Measurements from ENCODE around the gene TTC32. TPM values are rescaled to one million over a fixed set of nuclear protein-coding genes. Genes with fewer than 3 reads are reported as not detected.
A peak's percentile ranks its signal among the peaks of the same experiment; 100 is the strongest.

Gene TTC32
- 9.4 TPM for total RNA-seq (ENCODE audit: unreplicated experiment)
- long read RNA-seq, partial matches to known transcripts: 0 of 1 reads
- long read RNA-seq, other reads (novel, unspliced or antisense): 1 of 1 reads

- TF ChIP-seq, protein P1, sequence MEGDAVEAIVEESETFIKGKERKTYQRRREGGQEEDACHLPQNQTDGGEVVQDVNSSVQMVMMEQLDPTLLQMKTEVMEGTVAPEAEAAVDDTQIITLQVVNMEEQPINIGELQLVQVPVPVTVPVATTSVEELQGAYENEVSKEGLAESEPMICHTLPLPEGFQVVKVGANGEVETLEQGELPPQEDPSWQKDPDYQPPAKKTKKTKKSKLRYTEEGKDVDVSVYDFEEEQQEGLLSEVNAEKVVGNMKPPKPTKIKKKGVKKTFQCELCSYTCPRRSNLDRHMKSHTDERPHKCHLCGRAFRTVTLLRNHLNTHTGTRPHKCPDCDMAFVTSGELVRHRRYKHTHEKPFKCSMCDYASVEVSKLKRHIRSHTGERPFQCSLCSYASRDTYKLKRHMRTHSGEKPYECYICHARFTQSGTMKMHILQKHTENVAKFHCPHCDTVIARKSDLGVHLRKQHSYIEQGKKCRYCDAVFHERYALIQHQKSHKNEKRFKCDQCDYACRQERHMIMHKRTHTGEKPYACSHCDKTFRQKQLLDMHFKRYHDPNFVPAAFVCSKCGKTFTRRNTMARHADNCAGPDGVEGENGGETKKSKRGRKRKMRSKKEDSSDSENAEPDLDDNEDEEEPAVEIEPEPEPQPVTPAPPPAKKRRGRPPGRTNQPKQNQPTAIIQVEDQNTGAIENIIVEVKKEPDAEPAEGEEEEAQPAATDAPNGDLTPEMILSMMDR (IDR thresholded peaks at IDR 0.05; ENCODE audit: unreplicated experiment): no peak
- Mint-ChIP-seq H3K27me3 (ENCODE audit: unreplicated experiment) (peaks cover 5% of the 10 kb centered on the region), H3K9me3 (ENCODE audit: unreplicated experiment) (no peaks in the 10 kb centered on the region), H3K36me3 (ENCODE audit: low read depth, unreplicated experiment) (no peaks in the 10 kb centered on the region), H3K27ac (ENCODE audit: unreplicated experiment) (peak within 1 kb of the TSS; percentile 100), H3K4me1 (ENCODE audit: unreplicated experiment) (peaks cover 18% of the 10 kb centered on the region), H3K4me3 (ENCODE audit: unreplicated experiment) (peak within 1 kb of the TSS; percentile 89)
- DNase-seq (ENCODE audit: low spot score): peak; percentile 94
Measured at GRCh38 chr2:19901442-19902215, at the start of gene TTC32. TSS of gene TTC32 (minus strand) at chr2:19901983. CDS start at chr2:19901854, 129 bp downstream.

DNA sequence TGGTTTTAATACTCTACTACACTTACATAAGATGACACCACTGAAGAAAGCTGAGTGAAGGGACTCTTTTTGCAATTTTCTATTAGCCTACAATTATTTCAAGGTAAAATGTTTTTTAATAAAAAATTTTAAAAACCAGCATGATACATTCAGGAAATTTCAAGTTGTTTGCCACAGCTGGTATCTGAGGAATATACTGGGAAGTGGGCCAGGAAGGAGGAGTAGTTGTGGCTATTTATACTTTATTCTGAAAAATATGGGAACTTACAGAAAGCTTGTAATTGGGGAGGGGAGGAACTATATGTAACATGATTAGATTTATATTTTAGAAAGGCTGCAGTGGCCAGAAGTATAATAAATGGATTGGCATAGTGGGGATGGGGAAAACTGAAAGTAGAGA lies 47.3 kb upstream of the TTC32 start:
- H3K36me3 Mint-ChIP-seq (ENCODE audit: low read depth, unreplicated experiment): no peaks in the 10 kb centered on the region
- no peak overlapping the region for H3K27ac Mint-ChIP-seq (ENCODE audit: unreplicated experiment)
- peaks cover 1% of the 10 kb centered on the region for H3K27me3 Mint-ChIP-seq (ENCODE audit: unreplicated experiment)
- no peaks in the 10 kb centered on the region for H3K9me3 Mint-ChIP-seq (ENCODE audit: unreplicated experiment)
- DNase-seq (ENCODE audit: low spot score): no peak
- H3K4me3 Mint-ChIP-seq (ENCODE audit: unreplicated experiment): no peak overlapping the region
- no peaks in the 10 kb centered on the region for H3K4me1 Mint-ChIP-seq (ENCODE audit: unreplicated experiment)
- TF ChIP-seq, protein P1 (IDR thresholded peaks at IDR 0.05; ENCODE audit: unreplicated experiment): no peak

- Mint-ChIP-seq H3K27me3 (ENCODE audit: unreplicated experiment) (no peaks in the 10 kb centered on the region), H3K27ac (ENCODE audit: unreplicated experiment) (no peak overlapping the region), H3K4me3 (ENCODE audit: unreplicated experiment) (no peak overlapping the region), H3K4me1 (ENCODE audit: unreplicated experiment) (no peaks in the 10 kb centered on the region), H3K36me3 (ENCODE audit: low read depth, unreplicated experiment) (no peaks in the 10 kb centered on the region), H3K9me3 (ENCODE audit: unreplicated experiment) (no peaks in the 10 kb centered on the region)
- TF ChIP-seq, protein P1 (IDR thresholded peaks at IDR 0.05; ENCODE audit: unreplicated experiment): no peak
- no peak for DNase-seq (ENCODE audit: low spot score)
Measured at GRCh38 chr2:19947184-19947940, 45.6 kb upstream of the TTC32 start.

- Mint-ChIP-seq H3K27ac (ENCODE audit: unreplicated experiment) (no peak overlapping the region), H3K9me3 (ENCODE audit: unreplicated experiment) (no peaks in the 10 kb centered on the region), H3K4me3 (ENCODE audit: unreplicated experiment) (no peak overlapping the region), H3K4me1 (ENCODE audit: unreplicated experiment) (no peaks in the 10 kb centered on the region), H3K27me3 (ENCODE audit: unreplicated experiment) (no peaks in the 10 kb centered on the region), H3K36me3 (ENCODE audit: low read depth, unreplicated experiment) (peaks cover 5% of the 10 kb centered on the region)
- TF ChIP-seq, protein P1 (IDR thresholded peaks at IDR 0.05; ENCODE audit: unreplicated experiment): no peak
- DNase-seq (ENCODE audit: low spot score): no peak
Measured at GRCh38 chr2:19944205-19944845, 42.5 kb upstream of the TTC32 start.

Data from endothelial cell (in vitro differentiated cells).